ENCODE results near the gene DOK4.
"Not testable (repeated sequence)": the region's sequence is repeated elsewhere in the genome, so short reads cannot be mapped to it uniquely, and the experiment has no call there.

DOK4 gene

DNA sequence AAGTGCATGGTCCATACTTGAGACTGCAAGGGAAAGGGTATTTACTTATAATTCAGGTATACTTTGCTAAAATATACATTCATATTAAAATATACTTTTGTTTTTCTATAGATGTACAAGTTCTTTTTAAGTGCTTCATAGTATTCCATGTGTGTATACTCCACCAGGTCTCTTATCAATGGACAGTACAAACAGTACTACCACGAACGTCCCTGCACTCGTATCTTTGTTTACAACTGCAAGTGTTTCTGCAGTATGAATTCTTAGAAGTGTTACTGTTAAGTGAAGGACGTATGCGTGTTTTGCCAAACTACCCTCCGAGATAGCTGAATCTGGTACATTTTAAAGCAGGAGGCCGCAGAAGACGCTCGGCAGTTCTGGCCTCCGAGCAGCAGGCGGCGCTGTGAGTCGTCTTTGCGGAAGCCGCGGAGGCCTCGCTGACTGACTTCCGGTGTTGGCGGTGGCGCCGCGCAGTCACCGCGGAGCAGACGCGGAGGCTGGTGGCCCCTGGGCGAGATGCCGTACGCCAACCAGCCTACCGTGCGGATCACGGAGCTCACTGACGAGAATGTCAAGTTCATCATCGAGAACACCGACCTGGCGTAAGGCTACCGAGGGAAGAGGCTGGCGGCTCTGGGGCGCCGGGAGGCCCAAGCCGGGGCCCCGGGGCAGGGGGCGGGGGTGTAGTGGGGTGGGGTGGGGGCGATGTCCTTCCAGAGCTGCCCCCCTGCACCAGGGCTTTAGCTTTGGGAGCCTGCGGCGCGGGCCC lies 23.9 kb downstream of the DOK4 start, which contains the start of gene POLR2C:
Gene POLR2C (plus strand): TSS at position 471 of the 769 bp plus-strand sequence. CDS start 46 bp downstream, at position 517.
- peak; percentile 82 for DNase-seq (ENCODE audit: insufficient read length, low spot score)
- FAIRE-seq: peak; percentile 96

GRCh38 chr16:57452021-57452420 lies 34.3 kb downstream of the DOK4 start:
- no peak for FAIRE-seq

DNA sequence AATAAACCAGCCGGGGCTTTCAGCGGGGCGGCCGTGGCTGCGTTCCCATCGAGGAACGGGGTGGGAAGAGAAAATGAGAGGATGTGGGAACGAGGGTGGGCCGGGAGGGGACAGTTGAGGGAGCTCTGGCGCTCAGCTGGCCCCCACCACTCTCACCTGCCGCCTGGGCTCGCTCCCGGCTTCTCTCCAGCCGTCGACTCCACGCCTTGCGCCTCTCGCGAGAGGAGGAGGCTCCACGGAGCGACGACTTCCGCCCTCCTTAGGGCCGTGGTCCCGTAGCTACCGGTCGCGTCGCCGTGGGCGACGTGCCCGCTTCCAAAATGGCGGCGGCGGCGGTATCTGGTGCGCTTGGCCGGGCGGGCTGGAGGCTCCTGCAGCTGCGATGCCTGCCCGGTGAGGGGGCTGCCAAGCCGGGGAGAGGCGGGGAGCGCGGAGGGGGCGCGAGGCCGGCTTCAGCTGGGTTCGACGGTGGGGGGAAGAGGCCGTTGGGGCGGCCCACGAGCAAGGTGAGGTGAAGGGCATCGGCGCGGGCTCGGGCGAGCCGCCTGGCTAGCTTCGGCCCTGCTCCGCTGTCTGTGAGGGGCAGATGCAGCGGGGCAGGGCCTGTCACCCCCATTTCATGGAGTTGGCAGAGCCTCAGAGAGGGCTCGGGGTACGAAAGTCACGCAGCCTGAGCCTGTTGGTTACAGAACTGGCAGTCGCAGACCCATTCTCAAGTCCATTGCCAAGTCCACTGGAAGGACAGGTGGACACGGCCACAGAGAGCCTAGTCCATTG lies 38.9 kb downstream of the DOK4 start, which contains the start of the genes CIAPIN1 and COQ9:
Gene CIAPIN1 (minus strand): TSS at position 200 of the 777 bp plus-strand sequence. CDS start 6,457 bp downstream, outside the sequence.
Gene COQ9 (plus strand): TSS at position 294 of the 777 bp plus-strand sequence. CDS start 27 bp downstream, at position 321.
- FAIRE-seq (peak; percentile 97), DNase-seq (ENCODE audit: insufficient read length, low spot score) (peak; percentile 94)

More at GRCh38 chr16:57452021-57452420, 34.3 kb downstream of the DOK4 start:
- DNase-seq (ENCODE audit: insufficient read length, low spot score): no peak

DNA sequence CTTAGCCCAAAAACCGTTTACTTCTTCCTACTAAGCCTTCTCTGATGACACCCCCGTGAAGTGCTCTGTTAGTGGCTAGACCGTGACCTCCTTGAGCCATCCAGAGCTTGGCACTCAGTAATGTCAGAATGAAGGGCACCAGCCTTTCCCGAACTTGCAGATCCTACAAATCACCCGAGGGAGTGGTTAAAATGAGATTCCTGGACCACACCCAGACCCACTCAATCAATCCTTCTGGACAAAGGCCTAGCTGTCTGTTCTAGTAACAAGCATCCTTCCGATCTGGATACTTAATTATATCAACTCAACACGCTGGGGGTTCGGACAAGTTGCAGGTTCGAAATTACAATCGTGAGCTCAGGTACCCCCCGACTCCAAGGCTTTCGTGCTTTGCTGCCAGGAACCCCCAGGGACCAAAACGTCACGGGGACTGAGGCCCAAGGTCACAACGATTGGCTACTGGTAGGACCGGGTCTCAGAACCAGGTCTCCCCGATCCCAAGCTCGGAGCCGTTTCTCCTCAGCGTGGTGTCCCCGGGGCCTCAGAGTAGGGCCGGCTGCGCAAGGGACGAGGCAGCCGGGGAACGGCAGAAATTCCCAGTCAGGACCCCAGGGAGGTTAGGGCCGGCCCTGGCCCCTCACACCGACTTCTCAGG lies 39.6 kb downstream of the DOK4 start:
- FAIRE-seq: no peak

DNA sequence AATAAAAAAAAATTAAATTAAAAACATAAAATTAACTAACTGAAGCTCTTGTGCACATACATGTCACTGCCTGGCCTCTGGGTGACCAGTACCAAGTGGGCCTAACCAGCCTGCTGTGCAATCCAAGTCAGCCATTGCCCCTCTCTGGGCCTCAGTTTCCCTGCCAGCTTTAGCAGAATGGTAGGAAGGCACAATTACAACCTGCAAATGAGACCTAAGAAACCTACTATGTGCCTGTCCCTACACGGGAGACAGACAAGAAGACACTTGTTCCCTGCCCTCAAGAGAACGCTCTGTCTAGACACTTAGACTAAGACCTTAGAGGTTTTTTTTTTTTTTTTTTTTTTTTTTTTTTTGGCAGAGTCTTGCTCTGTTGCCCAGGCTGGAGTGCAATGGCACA lies 40.8 kb downstream of the DOK4 start:
- FAIRE-seq (no peak), DNase-seq (ENCODE audit: insufficient read length, low spot score) (no peak)

More for the DNA sequence above, 39.6 kb downstream of the DOK4 start:
- DNase-seq (ENCODE audit: insufficient read length, low spot score): peak; percentile 21

DNA sequence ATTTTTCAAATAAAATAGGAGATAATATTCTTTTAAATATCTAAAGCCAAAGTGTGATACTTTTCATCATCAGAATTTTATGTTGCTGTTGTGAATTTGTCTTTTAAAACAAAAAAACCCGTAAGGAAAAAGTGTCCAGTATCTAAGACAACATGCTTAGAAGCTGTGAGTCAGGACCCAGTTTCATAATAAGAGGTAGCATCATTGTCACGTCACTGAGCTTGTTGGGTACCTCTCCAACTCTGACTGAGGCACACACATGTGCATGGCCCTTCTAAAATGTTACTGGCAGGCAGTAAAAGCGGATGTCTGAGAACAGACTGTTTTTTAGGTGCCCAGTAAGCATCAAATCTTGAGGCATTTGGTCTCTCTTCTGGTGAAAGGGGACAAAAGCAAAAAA lies 41.6 kb downstream of the DOK4 start:
- DNase-seq (ENCODE audit: insufficient read length, low spot score) (no peak), FAIRE-seq (no peak)

DNA sequence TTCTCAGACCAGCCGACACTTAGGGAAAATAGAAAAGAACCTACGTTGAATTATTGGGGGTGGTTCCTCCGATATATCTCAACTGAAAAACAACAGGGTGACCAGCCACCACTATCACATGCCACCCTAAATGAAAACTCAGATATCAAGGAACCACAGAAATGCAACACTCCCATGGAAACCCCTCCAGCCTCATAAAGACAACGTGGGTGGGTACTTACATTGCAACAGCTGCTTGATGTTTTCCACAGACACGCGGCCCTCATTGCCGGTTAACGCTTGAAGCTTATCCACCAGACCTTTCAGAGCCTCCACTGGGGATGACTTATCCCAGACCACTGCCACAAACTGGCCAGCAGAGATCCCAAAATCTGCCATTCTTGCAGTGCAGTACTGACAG lies 45.7 kb downstream of the DOK4 start:
- not testable (repeated sequence) for DNase-seq (ENCODE audit: insufficient read length, low spot score); FAIRE-seq

GRCh38 chr16:57439947-57440346 lies 46.3 kb downstream of the DOK4 start:
- not testable (repeated sequence) for FAIRE-seq; DNase-seq (ENCODE audit: insufficient read length, low spot score)

DNA sequence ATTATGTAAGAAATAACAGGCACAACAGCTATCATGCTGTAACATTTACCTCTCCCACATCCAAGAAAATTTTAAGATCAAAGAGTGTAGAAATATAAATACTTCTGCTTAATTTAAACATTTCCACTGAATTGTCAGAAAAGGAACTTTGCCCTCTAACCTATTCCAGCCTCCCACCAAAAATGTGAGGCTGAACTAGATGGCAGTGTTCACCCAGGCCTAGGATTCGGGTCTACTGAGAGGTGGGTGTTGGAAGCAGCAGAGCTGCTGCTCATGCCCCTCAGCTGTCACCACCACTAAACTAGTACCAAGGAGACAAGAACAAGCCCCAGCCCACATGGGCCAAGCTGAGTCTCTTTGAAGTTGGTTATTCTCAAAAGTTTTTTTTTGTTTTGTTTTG lies 50.5 kb downstream of the DOK4 start:
- FAIRE-seq: no peak

GRCh38 chr16:57434003-57434402 lies 52.3 kb downstream of the DOK4 start:
- FAIRE-seq (no peak), DNase-seq (ENCODE audit: insufficient read length, low spot score) (no peak)

More for the DNA sequence above, 50.5 kb downstream of the DOK4 start:
- DNase-seq (ENCODE audit: insufficient read length, low spot score): no peak

- DNase-seq (ENCODE audit: insufficient read length, low spot score) (no peak), FAIRE-seq (no peak)
These were observed 53.3 kb downstream of the DOK4 start for GRCh38 chr16:57432989-57433388.

- no peak for FAIRE-seq
- DNase-seq (ENCODE audit: insufficient read length, low spot score): no peak
These were observed 53.8 kb downstream of the DOK4 start for GRCh38 chr16:57432505-57432904.

GRCh38 chr16:57430955-57431354 lies 55.3 kb downstream of the DOK4 start:
- DNase-seq (ENCODE audit: insufficient read length, low spot score): no peak
- no peak for FAIRE-seq

DNA sequence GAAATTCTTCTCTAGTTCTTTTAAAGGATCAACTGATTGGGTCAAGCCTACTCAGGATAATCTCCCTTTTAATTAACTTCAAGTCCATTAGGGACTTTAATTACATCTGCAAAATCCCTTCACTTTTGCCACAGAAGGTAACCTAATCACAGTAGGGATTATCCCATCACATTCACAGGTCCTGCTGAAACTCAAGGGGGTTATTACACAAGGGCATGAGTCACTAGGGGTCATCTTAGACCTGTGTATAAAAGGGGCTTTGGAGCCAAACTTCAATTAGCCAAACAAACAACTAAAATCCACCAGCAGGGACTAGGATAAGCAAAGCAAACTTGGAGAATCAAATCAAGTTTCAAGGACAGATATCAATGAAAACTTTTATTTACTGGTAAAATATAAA lies 58.5 kb downstream of the DOK4 start:
- no peak for DNase-seq (ENCODE audit: insufficient read length, low spot score)
- FAIRE-seq: no peak

DNA sequence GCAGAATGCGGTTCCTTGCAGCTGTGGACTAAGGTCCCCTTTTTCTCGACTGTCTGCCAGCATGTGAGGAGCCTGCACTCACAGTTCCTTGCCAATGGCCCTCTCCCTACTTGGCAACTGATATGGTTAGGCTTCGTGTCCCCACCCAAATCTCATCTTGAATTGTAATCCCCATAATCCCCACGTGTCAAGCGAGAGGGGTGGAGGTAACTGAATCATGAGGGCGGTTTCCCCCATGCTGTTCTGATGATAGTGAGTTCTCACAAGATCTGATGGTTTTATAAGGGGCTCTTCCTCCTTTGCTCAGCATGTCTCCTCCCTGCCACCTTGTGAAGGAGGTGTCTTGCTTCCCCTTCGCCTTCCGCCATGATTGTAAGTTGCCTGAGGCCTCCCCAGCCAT lies 59.0 kb downstream of the DOK4 start:
- FAIRE-seq: no peak
- no peak for DNase-seq (ENCODE audit: insufficient read length, low spot score)

DNA sequence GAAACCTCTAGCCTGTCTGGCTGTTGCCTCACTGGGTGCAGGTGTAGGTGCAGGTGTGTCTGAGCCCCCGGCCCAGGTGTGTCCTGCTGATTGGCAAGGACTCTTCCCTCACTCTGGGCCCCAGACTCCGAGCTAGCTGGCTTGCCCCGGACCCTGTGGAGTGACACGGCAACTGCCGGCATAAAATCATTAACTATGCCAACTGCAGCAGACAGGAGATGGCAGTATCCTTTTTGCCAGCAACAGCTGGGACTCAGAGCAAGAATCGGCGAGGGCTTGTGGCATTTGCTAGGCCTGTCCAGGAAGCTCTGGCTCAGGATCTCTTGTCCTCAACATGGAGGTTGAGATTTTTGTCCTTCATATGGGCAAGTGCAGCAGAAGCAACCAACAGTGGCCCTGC lies 59.9 kb downstream of the DOK4 start:
- no peak for DNase-seq (ENCODE audit: insufficient read length, low spot score)
- FAIRE-seq: no peak

DNA sequence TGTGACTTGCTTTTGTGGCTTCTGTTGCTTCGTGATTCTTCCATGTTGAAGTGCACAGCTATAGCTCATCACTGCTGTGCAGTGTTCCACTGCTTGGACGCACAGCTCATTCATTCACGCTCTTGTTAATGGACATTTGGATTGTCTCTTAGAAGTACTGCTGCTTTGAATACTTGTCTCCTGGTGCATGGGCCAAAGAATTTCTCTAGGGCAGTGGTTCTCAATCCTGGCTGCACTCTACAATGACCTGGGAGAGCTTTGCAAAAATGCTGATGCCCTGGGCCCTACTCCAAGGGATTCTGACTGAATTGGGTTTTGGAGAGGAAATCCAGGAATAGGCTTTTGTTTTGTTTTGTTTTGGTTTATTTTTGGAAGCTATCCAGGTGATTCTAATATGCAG lies 61.7 kb downstream of the DOK4 start:
- no peak for FAIRE-seq
- no peak for DNase-seq (ENCODE audit: insufficient read length, low spot score)

DNA sequence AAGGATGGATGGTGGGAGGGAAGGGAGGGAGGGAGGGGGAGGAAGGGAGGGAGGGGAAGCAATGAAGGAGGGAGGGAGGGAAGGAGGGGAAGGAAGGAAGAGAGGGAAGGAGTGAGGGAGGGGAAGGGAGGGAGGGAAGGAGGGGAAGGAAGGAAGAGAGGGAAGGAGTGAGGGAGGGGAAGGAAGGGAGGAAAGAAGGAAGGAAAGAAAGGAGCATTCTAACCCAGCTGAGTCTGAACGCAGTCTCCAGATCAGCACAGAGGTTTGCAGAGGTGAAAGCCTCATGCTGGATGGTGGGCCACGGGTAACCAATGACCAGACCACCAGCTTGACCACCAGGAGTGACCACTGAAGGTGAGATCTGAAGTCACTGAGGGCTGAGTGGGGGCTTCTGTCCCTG lies 63.1 kb downstream of the DOK4 start:
- DNase-seq (ENCODE audit: insufficient read length, low spot score) (no peak), FAIRE-seq (no peak)

GRCh38 chr16:57422026-57422944 lies 64.0 kb downstream of the DOK4 start:
- no peak for DNase-seq (ENCODE audit: insufficient read length, low spot score)
- FAIRE-seq: no peak
